Measurements from ENCODE around the gene RTEL1. TPM values are rescaled to one million over a fixed set of nuclear protein-coding genes. Genes with fewer than 3 reads are reported as not detected.
"Not testable (repeated sequence)": the region's sequence is repeated elsewhere in the genome, so short reads cannot be mapped to it uniquely, and the experiment has no call there.

Gene RTEL1
- total RNA-seq, 1 experiment from 2014 or later, result 33.4 TPM

DNA sequence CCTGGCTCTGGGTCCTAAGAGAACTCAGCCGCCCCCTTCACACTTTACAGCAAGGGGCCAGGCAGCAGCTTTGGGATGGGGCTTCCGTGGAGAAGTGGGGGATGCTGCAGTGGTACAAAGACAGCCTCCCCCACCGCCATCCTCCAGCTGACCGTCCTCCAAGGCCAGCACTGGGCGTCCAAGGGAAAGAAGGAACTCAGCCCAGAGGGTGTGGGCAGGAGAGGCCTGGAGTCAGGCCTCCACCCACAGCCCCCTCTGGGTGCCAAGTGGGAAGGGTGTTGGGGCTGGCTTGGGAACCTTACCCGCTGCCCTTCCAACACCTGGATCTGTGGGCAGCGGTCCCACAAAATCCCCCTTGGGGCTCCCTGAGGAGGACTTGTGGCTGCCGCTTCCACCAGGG, 18.0 kb upstream of the RTEL1 start:
- H3T11ph ChIP-seq (ENCODE audit: low read length), result no peak overlapping the region
- H3K79me1 ChIP-seq (ENCODE audit: insufficient read depth, low read depth, low read length, poor library complexity, severe bottlenecking), result no peaks in the 10 kb centered on the region
- WGBS (ENCODE audit: extremely low coverage, insufficient read length, low lambda C conversion rate), result no CpG with 5 or more reads among the region's 8 CpGs
- no peak for DNase-seq
- H3K4me1 Mint-ChIP-seq, result peaks cover 6 to 15% of the 10 kb centered on the region in 2 experiments
- H2BK12ac ChIP-seq (ENCODE audit: insufficient read length, low read depth, low read length), result no peak overlapping the region
- H2AFZ ChIP-seq (ENCODE audit: low read length), result no peak overlapping the region
- H4K8ac ChIP-seq (replicated peaks; ENCODE audit: insufficient read length, low read depth, low read length), result no peak overlapping the region
- H3K14ac ChIP-seq (ENCODE audit: insufficient read depth, low read length), result no peak overlapping the region
- no peak overlapping the region for H3K27ac ChIP-seq (ENCODE audit: insufficient read length, low read depth, low read length)
- H3K23me2 ChIP-seq (ENCODE audit: insufficient read length, low read depth, low read length, poor library complexity, severe bottlenecking), result peaks cover 7% of the 10 kb centered on the region
- H3K79me2 ChIP-seq (ENCODE audit: insufficient read depth, low read length), result no peaks in the 10 kb centered on the region
- TF ChIP-seq CTCF (conservative IDR thresholded peaks at IDR 0.05), result no peak
- no peak overlapping the region for H3K23ac ChIP-seq (ENCODE audit: insufficient read length, low read depth, low read length)
- no peak overlapping the region for H3K18ac ChIP-seq (ENCODE audit: insufficient read length, low read depth, low read length)
- no peak overlapping the region for H3K4me3 Mint-ChIP-seq
- no peaks in the 10 kb centered on the region for H3K9me3 ChIP-seq (ENCODE audit: control insufficient read depth, low read depth, low read length)
- H2BK120ac ChIP-seq (ENCODE audit: low read depth, low read length, poor library complexity, severe bottlenecking), result no peak overlapping the region
- no peak overlapping the region for H2BK20ac ChIP-seq (ENCODE audit: low read depth, low read length, poor library complexity, severe bottlenecking)
- no peak overlapping the region for H2BK15ac ChIP-seq (ENCODE audit: low read depth, low read length)
- no peaks in the 10 kb centered on the region for H4K20me1 ChIP-seq (ENCODE audit: control insufficient read depth, insufficient read depth, insufficient read length)
- no peak overlapping the region for H3K9ac ChIP-seq (ENCODE audit: extremely low read depth, insufficient read length, low read length)
- H3K36me3 Mint-ChIP-seq (ENCODE audit: insufficient read depth in 1 of 3, low read depth in 3 of 3), result peaks cover 0 to 3% (median 2%) of the 10 kb centered on the region in 3 experiments; a peak in 2 of 7 replicates
- H3K56ac ChIP-seq (ENCODE audit: insufficient read length, low read depth, low read length), result no peak overlapping the region
- no peak overlapping the region for H3K4ac ChIP-seq (ENCODE audit: low read depth, low read length)
- peaks cover 3% of the 10 kb centered on the region for H3K27me3 Mint-ChIP-seq (ENCODE audit: low read depth)
- H3K4me1 ChIP-seq (ENCODE audit: insufficient read depth, low read length), result no peaks in the 10 kb centered on the region
- H4K5ac ChIP-seq (ENCODE audit: insufficient read length, low read depth, low read length), result no peak overlapping the region
- no peak overlapping the region for H4K91ac ChIP-seq (ENCODE audit: insufficient read length, low read depth, low read length)
- H2AK5ac ChIP-seq (ENCODE audit: insufficient read length, low read length), result no peak overlapping the region
- no peak overlapping the region for H2BK5ac ChIP-seq (ENCODE audit: insufficient read length, low read length)
- no peaks in the 10 kb centered on the region; a peak in 1 of 5 replicates for H3K9me3 Mint-ChIP-seq
- H3K27ac Mint-ChIP-seq, result no peak overlapping the region
- H3K4me2 ChIP-seq (ENCODE audit: insufficient read depth, insufficient read length, low read length), result no peak overlapping the region
- no peaks in the 10 kb centered on the region for H3K27me3 ChIP-seq (ENCODE audit: insufficient read depth, low read length)

DNA sequence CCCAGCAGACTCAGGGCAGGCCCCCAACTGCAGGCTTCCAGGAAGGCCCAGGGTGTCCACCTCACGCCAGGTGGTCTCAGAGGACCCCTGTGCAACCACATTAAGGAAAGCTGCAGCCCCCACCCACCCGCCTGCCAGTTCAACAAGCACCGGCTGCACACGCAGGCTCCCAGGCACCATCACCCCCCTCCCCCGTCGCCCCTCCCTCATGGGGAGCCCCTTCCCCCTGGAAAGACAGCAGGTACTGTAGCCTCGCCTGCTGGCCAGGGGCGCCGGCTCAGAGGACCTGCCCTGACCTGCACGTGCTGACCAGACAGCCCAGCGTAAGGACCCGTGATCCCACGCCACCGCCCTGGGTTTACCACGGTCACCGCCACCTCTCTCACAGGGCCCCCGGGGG, 17.4 kb upstream of the RTEL1 start:
- H3K9ac ChIP-seq (ENCODE audit: extremely low read depth, insufficient read length, low read length); H3K9me3 ChIP-seq (ENCODE audit: control insufficient read depth, low read depth, low read length); H2BK120ac ChIP-seq (ENCODE audit: low read depth, low read length, poor library complexity, severe bottlenecking); H3K4me3 Mint-ChIP-seq; H3K23me2 ChIP-seq (ENCODE audit: insufficient read length, low read depth, low read length, poor library complexity, severe bottlenecking); H3K27ac ChIP-seq (ENCODE audit: insufficient read length, low read depth, low read length); H2AK5ac ChIP-seq (ENCODE audit: insufficient read length, low read length); H2BK15ac ChIP-seq (ENCODE audit: low read depth, low read length); H2BK20ac ChIP-seq (ENCODE audit: low read depth, low read length, poor library complexity, severe bottlenecking); DNase-seq; H4K5ac ChIP-seq (ENCODE audit: insufficient read length, low read depth, low read length); H3K27ac Mint-ChIP-seq; H3K4me1 ChIP-seq (ENCODE audit: insufficient read depth, low read length); H3K4me2 ChIP-seq (ENCODE audit: insufficient read depth, insufficient read length, low read length); H3K27me3 Mint-ChIP-seq (ENCODE audit: low read depth); H3K4ac ChIP-seq (ENCODE audit: low read depth, low read length); H3K36me3 Mint-ChIP-seq (ENCODE audit: insufficient read depth in 1 of 3, low read depth in 3 of 3); H3K79me1 ChIP-seq (ENCODE audit: insufficient read depth, low read depth, low read length, poor library complexity, severe bottlenecking); H2AFZ ChIP-seq (ENCODE audit: low read length); H3K27me3 ChIP-seq (ENCODE audit: insufficient read depth, low read length); H4K20me1 ChIP-seq (ENCODE audit: control insufficient read depth, insufficient read depth, insufficient read length); H3K56ac ChIP-seq (ENCODE audit: insufficient read length, low read depth, low read length); H3T11ph ChIP-seq (ENCODE audit: low read length); H4K91ac ChIP-seq (ENCODE audit: insufficient read length, low read depth, low read length); H2BK12ac ChIP-seq (ENCODE audit: insufficient read length, low read depth, low read length); H3K79me2 ChIP-seq (ENCODE audit: insufficient read depth, low read length); H2BK5ac ChIP-seq (ENCODE audit: insufficient read length, low read length); H3K9me3 Mint-ChIP-seq; H3K23ac ChIP-seq (ENCODE audit: insufficient read length, low read depth, low read length); H3K14ac ChIP-seq (ENCODE audit: insufficient read depth, low read length); H4K8ac ChIP-seq (replicated peaks; ENCODE audit: insufficient read length, low read depth, low read length); H3K18ac ChIP-seq (ENCODE audit: insufficient read length, low read depth, low read length): not testable (repeated sequence)
- WGBS (ENCODE audit: extremely low coverage, insufficient read length, low lambda C conversion rate), result no CpG with 5 or more reads among the region's 17 CpGs
- peaks cover 6 to 15% of the 10 kb centered on the region in 2 experiments for H3K4me1 Mint-ChIP-seq
